SK-N-SH treated with all-trans-retinoic acid at 6 μM for 48 hours (cell line): Measurements from ENCODE around the gene SP2.

Experiments
- ATAC-seq: fragments of 200-7000 bp; cut with Tn5 transposase; 3 replicates; pipeline ENCODE4 v1.9.1; 2020; ENCODE audit warnings: mild to moderate bottlenecking, moderate library complexity
- ARNTL ChIP-seq: fragments of 450-650 bp; formaldehyde crosslinking; IDR thresholded peaks from 2 replicates; pipeline ENCODE4 v1.5.0; 2020; ENCODE audit warnings: low read depth, mild to moderate bottlenecking, moderate library complexity, borderline replicate concordance
- BACH2 ChIP-seq: fragments of 250-450 bp; sonication (Bioruptor Pico); IDR thresholded peaks from 2 replicates; pipeline ENCODE4 v1.9.0; 2021; ENCODE audit warnings: mild to moderate bottlenecking, borderline replicate concordance
- CSDC2 ChIP-seq: fragments of 250-450 bp; sonication (Bioruptor Pico); IDR thresholded peaks from 2 replicates; pipeline ENCODE4 v1.5.0; 2020; ENCODE audit warnings: mild to moderate bottlenecking, moderate library complexity
- ESRRG ChIP-seq: fragments of 250-450 bp; sonication (Bioruptor Pico); IDR thresholded peaks from 2 replicates; pipeline ENCODE4 v1.6.1; 2021; ENCODE audit warnings: mild to moderate bottlenecking
- GLIS3 ChIP-seq: fragments of 250-450 bp; sonication (Bioruptor Pico); IDR thresholded peaks from 2 replicates; pipeline ENCODE4 v1.5.0; 2020; ENCODE audit warnings: mild to moderate bottlenecking, moderate library complexity
- ISL1 ChIP-seq: fragments of 250-450 bp; sonication (Bioruptor Pico); IDR thresholded peaks from 2 replicates; pipeline ENCODE4 v2.1.2; 2022; ENCODE audit warnings: mild to moderate bottlenecking, moderate library complexity
- OSR1 ChIP-seq: fragments of 250-450 bp; sonication (Bioruptor Pico); IDR thresholded peaks from 2 replicates; pipeline ENCODE4 v1.8.0; 2022; ENCODE audit warnings: moderate library complexity, mild to moderate bottlenecking, inconsistent platforms
- PPARA ChIP-seq: fragments of 250-450 bp; sonication (Bioruptor Pico); IDR thresholded peaks from 2 replicates; pipeline ENCODE4 v1.5.0; 2020; ENCODE audit warnings: mild to moderate bottlenecking, borderline replicate concordance
- RARB ChIP-seq: fragments of 250-450 bp; sonication (Bioruptor Pico); IDR thresholded peaks from 2 replicates; pipeline ENCODE4 v1.8.0; 2021; ENCODE audit warnings: mild to moderate bottlenecking, moderate library complexity
- SNAI2 ChIP-seq: fragments of 250-450 bp; sonication (Bioruptor Pico); IDR thresholded peaks from 2 replicates; pipeline ENCODE4 v1.5.0; 2020; ENCODE audit warnings: mild to moderate bottlenecking, moderate library complexity
- TCF4 ChIP-seq: fragments of 250-450 bp; sonication (Bioruptor Pico); IDR thresholded peaks from 2 replicates; pipeline ENCODE4 v1.8.0; 2021; ENCODE audit warnings: mild to moderate bottlenecking, moderate library complexity, borderline replicate concordance
- TOX ChIP-seq: fragments of 250-450 bp; sonication (Bioruptor Pico); IDR thresholded peaks from 2 replicates; pipeline ENCODE4 v1.8.0; 2021; ENCODE audit warnings: mild to moderate bottlenecking, moderate library complexity, borderline replicate concordance
- ZC3H10 ChIP-seq: fragments of 250-450 bp; sonication (Bioruptor Pico); IDR thresholded peaks from 2 replicates; pipeline ENCODE4 v1.5.1; 2021; ENCODE audit warnings: mild to moderate bottlenecking, moderate library complexity
- ZFP3 ChIP-seq: fragments of 250-450 bp; sonication (Bioruptor Pico); IDR thresholded peaks from 2 replicates; pipeline ENCODE4 v1.5.0; 2020; ENCODE audit warnings: mild to moderate bottlenecking, moderate library complexity
- ZFP30 ChIP-seq: fragments of 450-650 bp; formaldehyde crosslinking; IDR thresholded peaks from 2 replicates; pipeline ENCODE4 v1.5.0; 2022; ENCODE audit warnings: mild to moderate bottlenecking, moderate library complexity
- ZNF565 ChIP-seq: fragments of 450-650 bp; formaldehyde crosslinking; conservative IDR thresholded peaks from 2 replicates; pipeline ENCODE4 v1.5.0; 2020; ENCODE audit warnings: low read depth, mild to moderate bottlenecking, moderate library complexity
- ZNF70 ChIP-seq: fragments of 450-650 bp; formaldehyde crosslinking; IDR thresholded peaks from 2 replicates; pipeline ENCODE4 v1.5.0; 2020; ENCODE audit warnings: mild to moderate bottlenecking, moderate library complexity
- ZNF8 ChIP-seq: fragments of 450-650 bp; formaldehyde crosslinking; IDR thresholded peaks from 2 replicates; pipeline ENCODE4 v1.5.0; 2020; ENCODE audit warnings: mild to moderate bottlenecking, moderate library complexity
- TF ChIP-seq, protein P1 (sequence below): fragments of 250-450 bp; sonication (Bioruptor Pico); IDR thresholded peaks from 2 replicates; pipeline ENCODE4 v1.8.0; 2021; ENCODE audit warnings: low read depth, mild to moderate bottlenecking, moderate library complexity, borderline replicate concordance
- TF ChIP-seq, protein P2 (sequence below): fragments of 250-450 bp; sonication (Bioruptor Pico); IDR thresholded peaks from 2 replicates; pipeline ENCODE4 v1.8.0; 2020; ENCODE audit warnings: mild to moderate bottlenecking, moderate library complexity, borderline replicate concordance
- TF ChIP-seq, protein P3 (sequence below): fragments of 250-450 bp; sonication (Bioruptor Pico); IDR thresholded peaks from 2 replicates; pipeline ENCODE4 v1.5.1; 2021; ENCODE audit warnings: mild to moderate bottlenecking, moderate library complexity
- TF ChIP-seq, protein P4 (sequence below): fragments of 250-450 bp; sonication (Bioruptor Pico); IDR thresholded peaks from 2 replicates; pipeline ENCODE4 v1.5.1; 2020; ENCODE audit warnings: low read depth, mild to moderate bottlenecking, moderate library complexity
- TF ChIP-seq, protein P5 (sequence below): fragments of 250-450 bp; sonication (Bioruptor Pico); IDR thresholded peaks from 2 replicates; pipeline ENCODE4 v1.5.0; 2020; ENCODE audit warnings: mild to moderate bottlenecking, moderate library complexity

The SP2 gene

DNA sequence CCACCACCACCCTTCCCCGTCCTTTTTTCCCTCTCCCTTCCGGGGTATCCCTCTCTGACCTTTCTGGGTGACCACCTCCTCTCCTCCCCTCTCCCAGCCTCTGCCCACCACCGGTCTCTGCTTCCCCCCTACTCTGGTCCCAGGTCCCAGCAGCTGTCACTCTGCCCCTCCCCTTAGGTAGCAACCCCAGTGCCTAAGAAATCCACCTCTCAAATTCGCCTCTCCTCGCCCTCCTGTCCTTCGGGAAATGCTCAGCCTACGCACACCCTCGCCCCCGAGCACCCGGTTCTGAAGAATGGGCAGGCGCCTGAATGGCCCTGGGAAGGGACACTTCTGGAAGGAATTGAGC, 44.3 kb upstream of the SP2 start:
- no peak for ATAC-seq

DNA sequence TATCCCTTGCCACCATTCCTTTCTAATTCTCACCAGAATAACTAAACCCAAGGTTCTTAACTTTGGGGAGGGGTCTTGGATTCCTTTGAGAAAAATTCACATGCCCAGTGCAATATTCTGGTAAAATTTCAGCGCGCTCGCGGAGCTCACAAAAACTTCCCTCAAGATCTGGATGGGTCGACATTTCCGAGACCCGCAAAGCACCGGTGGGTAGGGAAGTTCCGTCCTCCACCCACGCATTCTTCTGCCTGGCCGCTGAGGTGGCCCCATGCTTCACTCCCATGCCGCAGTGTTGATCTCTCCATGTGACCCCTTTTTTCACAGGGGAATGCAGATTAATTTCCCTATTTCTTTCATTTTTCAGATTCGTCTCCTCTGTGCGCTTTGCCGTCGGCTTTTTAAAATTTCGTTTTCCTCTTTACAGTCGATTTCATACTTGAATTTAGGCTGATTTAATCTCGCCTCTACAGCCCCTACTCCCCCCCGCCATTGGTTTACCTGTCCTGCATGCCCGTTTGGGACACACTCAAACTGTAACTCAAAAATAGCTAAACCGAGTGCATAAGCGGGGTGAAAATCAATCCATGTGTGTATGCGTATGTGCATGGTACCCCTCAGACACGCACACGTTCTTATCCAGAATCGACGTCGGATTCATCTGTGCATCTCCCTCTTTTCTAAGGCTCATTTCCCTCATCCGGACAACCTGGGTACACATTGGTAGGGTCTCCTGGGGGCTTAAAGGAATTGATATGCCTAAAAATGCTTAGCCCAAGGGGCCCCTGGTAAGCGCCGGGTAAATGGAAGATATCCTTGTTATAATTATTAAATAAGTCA, 43.7 kb upstream of the SP2 start:
- no peak for ATAC-seq
- TF ChIP-seq, protein P1, sequence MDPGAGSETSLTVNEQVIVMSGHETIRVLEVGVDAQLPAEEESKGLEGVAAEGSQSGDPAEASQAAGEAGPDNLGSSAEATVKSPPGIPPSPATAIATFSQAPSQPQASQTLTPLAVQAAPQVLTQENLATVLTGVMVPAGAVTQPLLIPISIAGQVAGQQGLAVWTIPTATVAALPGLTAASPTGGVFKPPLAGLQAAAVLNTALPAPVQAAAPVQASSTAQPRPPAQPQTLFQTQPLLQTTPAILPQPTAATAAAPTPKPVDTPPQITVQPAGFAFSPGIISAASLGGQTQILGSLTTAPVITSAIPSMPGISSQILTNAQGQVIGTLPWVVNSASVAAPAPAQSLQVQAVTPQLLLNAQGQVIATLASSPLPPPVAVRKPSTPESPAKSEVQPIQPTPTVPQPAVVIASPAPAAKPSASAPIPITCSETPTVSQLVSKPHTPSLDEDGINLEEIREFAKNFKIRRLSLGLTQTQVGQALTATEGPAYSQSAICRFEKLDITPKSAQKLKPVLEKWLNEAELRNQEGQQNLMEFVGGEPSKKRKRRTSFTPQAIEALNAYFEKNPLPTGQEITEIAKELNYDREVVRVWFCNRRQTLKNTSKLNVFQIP = no peak
- TF ChIP-seq ESRRG (CRISPR knock-in tag) (no peak), SNAI2 (no peak), ZNF565 (no peak), GLIS3 (CRISPR knock-in tag) (no peak), ZNF70 (CRISPR knock-in tag) (no peak), OSR1 (CRISPR knock-in tag) (no peak), ZFP30 (no peak), TOX (CRISPR knock-in tag) (no peak), PPARA (CRISPR knock-in tag) (no peak), ZC3H10 (CRISPR knock-in tag) (no peak)

More for the DNA sequence above, 44.3 kb upstream of the SP2 start:
- TF ChIP-seq TCF4 = no peak
- TF ChIP-seq ZNF70 (CRISPR knock-in tag) = no peak
- TF ChIP-seq OSR1 (CRISPR knock-in tag) = no peak
- no peak for TF ChIP-seq ESRRG (CRISPR knock-in tag)
- TF ChIP-seq, protein P1 = no peak
- TF ChIP-seq, protein P2, sequence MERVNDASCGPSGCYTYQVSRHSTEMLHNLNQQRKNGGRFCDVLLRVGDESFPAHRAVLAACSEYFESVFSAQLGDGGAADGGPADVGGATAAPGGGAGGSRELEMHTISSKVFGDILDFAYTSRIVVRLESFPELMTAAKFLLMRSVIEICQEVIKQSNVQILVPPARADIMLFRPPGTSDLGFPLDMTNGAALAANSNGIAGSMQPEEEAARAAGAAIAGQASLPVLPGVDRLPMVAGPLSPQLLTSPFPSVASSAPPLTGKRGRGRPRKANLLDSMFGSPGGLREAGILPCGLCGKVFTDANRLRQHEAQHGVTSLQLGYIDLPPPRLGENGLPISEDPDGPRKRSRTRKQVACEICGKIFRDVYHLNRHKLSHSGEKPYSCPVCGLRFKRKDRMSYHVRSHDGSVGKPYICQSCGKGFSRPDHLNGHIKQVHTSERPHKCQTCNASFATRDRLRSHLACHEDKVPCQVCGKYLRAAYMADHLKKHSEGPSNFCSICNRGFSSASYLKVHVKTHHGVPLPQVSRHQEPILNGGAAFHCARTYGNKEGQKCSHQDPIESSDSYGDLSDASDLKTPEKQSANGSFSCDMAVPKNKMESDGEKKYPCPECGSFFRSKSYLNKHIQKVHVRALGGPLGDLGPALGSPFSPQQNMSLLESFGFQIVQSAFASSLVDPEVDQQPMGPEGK = no peak
- no peak for TF ChIP-seq ZNF565
- TF ChIP-seq ZFP30 = no peak
- no peak for TF ChIP-seq SNAI2
- no peak for TF ChIP-seq BACH2 (CRISPR knock-in tag)
- TF ChIP-seq, protein P3, sequence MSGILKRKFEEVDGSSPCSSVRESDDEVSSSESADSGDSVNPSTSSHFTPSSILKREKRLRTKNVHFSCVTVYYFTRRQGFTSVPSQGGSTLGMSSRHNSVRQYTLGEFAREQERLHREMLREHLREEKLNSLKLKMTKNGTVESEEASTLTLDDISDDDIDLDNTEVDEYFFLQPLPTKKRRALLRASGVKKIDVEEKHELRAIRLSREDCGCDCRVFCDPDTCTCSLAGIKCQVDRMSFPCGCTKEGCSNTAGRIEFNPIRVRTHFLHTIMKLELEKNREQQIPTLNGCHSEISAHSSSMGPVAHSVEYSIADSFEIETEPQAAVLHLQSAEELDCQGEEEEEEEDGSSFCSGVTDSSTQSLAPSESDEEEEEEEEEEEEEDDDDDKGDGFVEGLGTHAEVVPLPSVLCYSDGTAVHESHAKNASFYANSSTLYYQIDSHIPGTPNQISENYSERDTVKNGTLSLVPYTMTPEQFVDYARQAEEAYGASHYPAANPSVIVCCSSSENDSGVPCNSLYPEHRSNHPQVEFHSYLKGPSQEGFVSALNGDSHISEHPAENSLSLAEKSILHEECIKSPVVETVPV = no peak
- TF ChIP-seq ARNTL = no peak
- TF ChIP-seq RARB (CRISPR knock-in tag) = no peak
- no peak for TF ChIP-seq ZC3H10 (CRISPR knock-in tag)
- no peak for TF ChIP-seq ZNF8
- no peak for TF ChIP-seq ZFP3 (CRISPR knock-in tag)
- TF ChIP-seq TOX (CRISPR knock-in tag) = no peak
- TF ChIP-seq, protein P4, sequence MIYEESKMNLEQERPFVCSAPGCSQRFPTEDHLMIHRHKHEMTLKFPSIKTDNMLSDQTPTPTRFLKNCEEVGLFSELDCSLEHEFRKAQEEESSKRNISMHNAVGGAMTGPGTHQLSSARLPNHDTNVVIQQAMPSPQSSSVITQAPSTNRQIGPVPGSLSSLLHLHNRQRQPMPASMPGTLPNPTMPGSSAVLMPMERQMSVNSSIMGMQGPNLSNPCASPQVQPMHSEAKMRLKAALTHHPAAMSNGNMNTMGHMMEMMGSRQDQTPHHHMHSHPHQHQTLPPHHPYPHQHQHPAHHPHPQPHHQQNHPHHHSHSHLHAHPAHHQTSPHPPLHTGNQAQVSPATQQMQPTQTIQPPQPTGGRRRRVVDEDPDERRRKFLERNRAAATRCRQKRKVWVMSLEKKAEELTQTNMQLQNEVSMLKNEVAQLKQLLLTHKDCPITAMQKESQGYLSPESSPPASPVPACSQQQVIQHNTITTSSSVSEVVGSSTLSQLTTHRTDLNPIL = no peak
- TF ChIP-seq CSDC2 (CRISPR knock-in tag) = no peak

DNA sequence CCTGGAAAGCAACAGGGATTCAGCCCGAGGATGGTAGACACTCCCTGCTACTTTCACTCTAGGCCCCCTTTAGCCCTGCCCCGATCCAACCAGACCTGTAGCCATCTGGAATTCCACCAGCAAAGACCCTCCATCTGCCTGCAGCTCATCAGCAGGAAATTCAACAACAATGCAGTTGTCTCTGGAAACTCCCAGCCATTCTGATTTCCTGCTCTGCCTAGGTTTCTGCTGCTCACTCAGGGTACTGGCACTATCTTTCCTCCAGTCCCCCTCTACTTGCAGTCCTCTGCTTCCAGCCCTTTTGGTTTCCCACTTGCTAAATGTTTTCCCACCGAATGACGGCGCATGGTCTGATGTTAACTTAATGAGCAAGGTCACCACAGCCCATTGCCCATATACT, 42.4 kb upstream of the SP2 start:
- TF ChIP-seq OSR1 (CRISPR knock-in tag) (no peak), ISL1 (CRISPR knock-in tag) (no peak), ZNF565 (no peak), ESRRG (CRISPR knock-in tag) (no peak), SNAI2 (no peak), ZFP3 (CRISPR knock-in tag) (no peak), RARB (CRISPR knock-in tag) (no peak), ARNTL (no peak), ZNF8 (no peak), CSDC2 (CRISPR knock-in tag) (no peak), TCF4 (no peak), GLIS3 (CRISPR knock-in tag) (no peak), TOX (CRISPR knock-in tag) (no peak)
- TF ChIP-seq, protein P3 = no peak
- TF ChIP-seq, protein P4 = no peak
- TF ChIP-seq, protein P5, sequence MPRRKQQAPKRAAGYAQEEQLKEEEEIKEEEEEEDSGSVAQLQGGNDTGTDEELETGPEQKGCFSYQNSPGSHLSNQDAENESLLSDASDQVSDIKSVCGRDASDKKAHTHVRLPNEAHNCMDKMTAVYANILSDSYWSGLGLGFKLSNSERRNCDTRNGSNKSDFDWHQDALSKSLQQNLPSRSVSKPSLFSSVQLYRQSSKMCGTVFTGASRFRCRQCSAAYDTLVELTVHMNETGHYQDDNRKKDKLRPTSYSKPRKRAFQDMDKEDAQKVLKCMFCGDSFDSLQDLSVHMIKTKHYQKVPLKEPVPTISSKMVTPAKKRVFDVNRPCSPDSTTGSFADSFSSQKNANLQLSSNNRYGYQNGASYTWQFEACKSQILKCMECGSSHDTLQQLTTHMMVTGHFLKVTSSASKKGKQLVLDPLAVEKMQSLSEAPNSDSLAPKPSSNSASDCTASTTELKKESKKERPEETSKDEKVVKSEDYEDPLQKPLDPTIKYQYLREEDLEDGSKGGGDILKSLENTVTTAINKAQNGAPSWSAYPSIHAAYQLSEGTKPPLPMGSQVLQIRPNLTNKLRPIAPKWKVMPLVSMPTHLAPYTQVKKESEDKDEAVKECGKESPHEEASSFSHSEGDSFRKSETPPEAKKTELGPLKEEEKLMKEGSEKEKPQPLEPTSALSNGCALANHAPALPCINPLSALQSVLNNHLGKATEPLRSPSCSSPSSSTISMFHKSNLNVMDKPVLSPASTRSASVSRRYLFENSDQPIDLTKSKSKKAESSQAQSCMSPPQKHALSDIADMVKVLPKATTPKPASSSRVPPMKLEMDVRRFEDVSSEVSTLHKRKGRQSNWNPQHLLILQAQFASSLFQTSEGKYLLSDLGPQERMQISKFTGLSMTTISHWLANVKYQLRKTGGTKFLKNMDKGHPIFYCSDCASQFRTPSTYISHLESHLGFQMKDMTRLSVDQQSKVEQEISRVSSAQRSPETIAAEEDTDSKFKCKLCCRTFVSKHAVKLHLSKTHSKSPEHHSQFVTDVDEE = no peak
- no peak for ATAC-seq
